Activated CD4-positive, alpha-beta memory T cell treated with anti-CD3 and anti-CD28 coated beads for 36 hours (primary cell): ENCODE measurements around the gene ATP10A. TPM values are rescaled to one million over a fixed set of nuclear protein-coding genes. Genes with fewer than 3 reads are reported as not detected.
"Not testable (repeated sequence)": the region's sequence is repeated elsewhere in the genome, so short reads cannot be mapped to it uniquely, and the experiment has no call there.

ENCODE experiments used
- CTCF ChIA-PET: fragments of 350-600 bp; sonication (Branson Sonifier 250); formaldehyde crosslinking; loops from one replicate; lab custom pipeline; 2021; ENCODE audit warnings: antibody characterized with exemption, inconsistent platforms; lab: Charles Lee
- POLR2A ChIA-PET: fragments of 350-600 bp; sonication (Branson Sonifier 250); formaldehyde crosslinking; loops from one replicate; lab custom pipeline; 2021; ENCODE audit warnings: antibody characterized with exemption; lab: Charles Lee
- DNase-seq: peaks from one replicate; pipeline ENCODE4 v3.0.0-alpha.2; 2020
- H3K27ac Mint-ChIP-seq: one replicate; pipeline ENCODE4 v1.8.0; 2021; ENCODE audit warnings: mixed read lengths
- H3K27me3 Mint-ChIP-seq: one replicate; pipeline ENCODE4 v1.8.0; 2021; ENCODE audit warnings: mixed read lengths
- H3K36me3 Mint-ChIP-seq: one replicate; pipeline ENCODE4 v1.8.0; 2021; ENCODE audit warnings: mixed read lengths
- H3K4me1 Mint-ChIP-seq: one replicate; pipeline ENCODE4 v1.8.0; 2021; ENCODE audit warnings: low read depth, mixed read lengths
- H3K4me3 Mint-ChIP-seq: one replicate; pipeline ENCODE4 v1.8.0; 2021; ENCODE audit warnings: mild to moderate bottlenecking, mixed read lengths
- H3K9me3 Mint-ChIP-seq: one replicate; pipeline ENCODE4 v1.8.0; 2021; ENCODE audit warnings: mixed read lengths
- intact Hi-C: fragments of 100-400 bp; cut with micrococcal nuclease; formaldehyde crosslinking; loops from one replicate; pipeline ENCODE4 v1.15.1; 2023
- total RNA-seq, 2 experiments: library from RNA; stranded (reverse); gene quantifications; one replicate each; pipeline ENCODE4 v1.2.3, GENCODE V29; 2021

ATP10A gene
- total RNA-seq, 2 experiments from 2014 or later = 15.9 to 17.2 TPM

- CTCF ChIA-PET = no interaction called here
- DNase-seq = no peak
- no peaks in the 10 kb centered on the region for H3K4me1 Mint-ChIP-seq
- H3K36me3 Mint-ChIP-seq = no peaks in the 10 kb centered on the region
- no peak overlapping the region for H3K4me3 Mint-ChIP-seq
- intact Hi-C loops = no loop called here
- peaks cover 14% of the 10 kb centered on the region for H3K27me3 Mint-ChIP-seq
- no peak overlapping the region for H3K27ac Mint-ChIP-seq
- H3K9me3 Mint-ChIP-seq = no peaks in the 10 kb centered on the region
- POLR2A ChIA-PET = no interaction called here
Measured at GRCh38 chr15:25664761-25665160, 198.4 kb downstream of the ATP10A start.

- no peaks in the 10 kb centered on the region for H3K36me3 Mint-ChIP-seq
- no peak overlapping the region for H3K4me3 Mint-ChIP-seq
- H3K9me3 Mint-ChIP-seq = no peaks in the 10 kb centered on the region
- CTCF ChIA-PET = no interaction called here
- peaks cover 7% of the 10 kb centered on the region for H3K27me3 Mint-ChIP-seq
- no peak for DNase-seq
- POLR2A ChIA-PET = no interaction called here
- H3K4me1 Mint-ChIP-seq = no peaks in the 10 kb centered on the region
- no peak overlapping the region for H3K27ac Mint-ChIP-seq
- intact Hi-C loops = no loop called here
Measured at GRCh38 chr15:25663515-25663914, 199.6 kb downstream of the ATP10A start.

- peaks cover 10% of the 10 kb centered on the region for H3K27me3 Mint-ChIP-seq
- POLR2A ChIA-PET = no interaction called here
- H3K4me3 Mint-ChIP-seq = no peak overlapping the region
- H3K27ac Mint-ChIP-seq = no peak overlapping the region
- H3K4me1 Mint-ChIP-seq = no peaks in the 10 kb centered on the region
- no peaks in the 10 kb centered on the region for H3K9me3 Mint-ChIP-seq
- no peaks in the 10 kb centered on the region for H3K36me3 Mint-ChIP-seq
- intact Hi-C loops = no loop called here
- CTCF ChIA-PET = no interaction called here
- no peak for DNase-seq
Measured at GRCh38 chr15:25661898-25662297, 201.2 kb downstream of the ATP10A start.

- Mint-ChIP-seq H3K27ac (no peak overlapping the region), H3K36me3 (no peaks in the 10 kb centered on the region), H3K4me1 (no peaks in the 10 kb centered on the region), H3K4me3 (no peak overlapping the region), H3K27me3 (peaks cover 8% of the 10 kb centered on the region), H3K9me3 (no peaks in the 10 kb centered on the region)
- CTCF ChIA-PET = no interaction called here
- POLR2A ChIA-PET = no interaction called here
- no peak for DNase-seq
- intact Hi-C loops = no loop called here
Measured at GRCh38 chr15:25659251-25659650, 203.9 kb downstream of the ATP10A start.

- H3K9me3 Mint-ChIP-seq = no peaks in the 10 kb centered on the region
- POLR2A ChIA-PET = no interaction called here
- intact Hi-C loops = no loop called here
- DNase-seq = no peak
- no peaks in the 10 kb centered on the region for H3K36me3 Mint-ChIP-seq
- CTCF ChIA-PET = no interaction called here
- H3K27ac Mint-ChIP-seq = no peak overlapping the region
- H3K27me3 Mint-ChIP-seq = peaks cover 8% of the 10 kb centered on the region
- H3K4me3 Mint-ChIP-seq = no peak overlapping the region
- H3K4me1 Mint-ChIP-seq = no peaks in the 10 kb centered on the region
Measured at GRCh38 chr15:25658560-25658959, 204.6 kb downstream of the ATP10A start.

GRCh38 chr15:25655207-25655948, 207.7 kb downstream of the ATP10A start:
- no peaks in the 10 kb centered on the region for H3K36me3 Mint-ChIP-seq
- no peak overlapping the region for H3K4me3 Mint-ChIP-seq
- no peaks in the 10 kb centered on the region for H3K9me3 Mint-ChIP-seq
- no peaks in the 10 kb centered on the region for H3K4me1 Mint-ChIP-seq
- DNase-seq = no peak
- POLR2A ChIA-PET = no interaction called here
- H3K27ac Mint-ChIP-seq = no peak overlapping the region
- CTCF ChIA-PET = no interaction called here
- intact Hi-C loops = no loop called here
- peaks cover 8% of the 10 kb centered on the region for H3K27me3 Mint-ChIP-seq

- H3K9me3 Mint-ChIP-seq = no peaks in the 10 kb centered on the region
- CTCF ChIA-PET = no interaction called here
Measured at GRCh38 chr15:25653371-25653770, 209.8 kb downstream of the ATP10A start.

GRCh38 chr15:25652704-25653103, 210.4 kb downstream of the ATP10A start:
- POLR2A ChIA-PET = no interaction called here
- H3K36me3 Mint-ChIP-seq = no peaks in the 10 kb centered on the region
- peaks cover under 1% of the 10 kb centered on the region for H3K27me3 Mint-ChIP-seq
- intact Hi-C loops = no loop called here
- H3K9me3 Mint-ChIP-seq = no peaks in the 10 kb centered on the region
- no peak overlapping the region for H3K4me3 Mint-ChIP-seq
- no peaks in the 10 kb centered on the region for H3K4me1 Mint-ChIP-seq
- CTCF ChIA-PET = interaction anchor here (0.8 kb wide), 1 partner anchor 57 kb away, joined by 3 read pairs; no protein-coding TSS in a partner anchor
- no peak overlapping the region for H3K27ac Mint-ChIP-seq
- DNase-seq = no peak

More at GRCh38 chr15:25653371-25653770, 209.8 kb downstream of the ATP10A start:
- Mint-ChIP-seq H3K4me3 (no peak overlapping the region), H3K27ac (no peak overlapping the region), H3K27me3 (peaks cover 6% of the 10 kb centered on the region), H3K4me1 (no peaks in the 10 kb centered on the region), H3K36me3 (no peaks in the 10 kb centered on the region)
- DNase-seq = no peak
- POLR2A ChIA-PET = no interaction called here
- intact Hi-C loops = no loop called here

- peaks cover 13% of the 10 kb centered on the region for H3K27me3 Mint-ChIP-seq
- POLR2A ChIA-PET = no interaction called here
Measured at GRCh38 chr15:25649390-25649789, 213.7 kb downstream of the ATP10A start.

GRCh38 chr15:25643120-25643519, 220.0 kb downstream of the ATP10A start:
- ChIA-PET POLR2A (no interaction called here), CTCF (no interaction called here)
- no peaks in the 10 kb centered on the region for H3K9me3 Mint-ChIP-seq
- no peak for DNase-seq
- intact Hi-C loops = no loop called here
- H3K4me1 Mint-ChIP-seq = no peaks in the 10 kb centered on the region
- peaks cover 22% of the 10 kb centered on the region for H3K27me3 Mint-ChIP-seq
- no peaks in the 10 kb centered on the region for H3K36me3 Mint-ChIP-seq
- H3K4me3 Mint-ChIP-seq = no peak overlapping the region
- no peak overlapping the region for H3K27ac Mint-ChIP-seq

More at GRCh38 chr15:25649390-25649789, 213.7 kb downstream of the ATP10A start:
- DNase-seq = no peak
- Mint-ChIP-seq H3K36me3 (no peaks in the 10 kb centered on the region), H3K27ac (no peak overlapping the region), H3K9me3 (no peaks in the 10 kb centered on the region), H3K4me3 (no peak overlapping the region), H3K4me1 (no peaks in the 10 kb centered on the region)
- intact Hi-C loops = no loop called here
- CTCF ChIA-PET = no interaction called here

- Mint-ChIP-seq H3K36me3 (no peaks in the 10 kb centered on the region), H3K27ac (no peak overlapping the region), H3K27me3 (peaks cover 16% of the 10 kb centered on the region), H3K9me3 (no peaks in the 10 kb centered on the region), H3K4me3 (no peak overlapping the region), H3K4me1 (no peaks in the 10 kb centered on the region)
- ChIA-PET POLR2A (no interaction called here), CTCF (no interaction called here)
- DNase-seq = no peak
- intact Hi-C loops = no loop called here
Measured at GRCh38 chr15:25641762-25642161, 221.4 kb downstream of the ATP10A start.

- ChIA-PET POLR2A (no interaction called here), CTCF (no interaction called here)
- peaks cover 16% of the 10 kb centered on the region for H3K27me3 Mint-ChIP-seq
- intact Hi-C loops = no loop called here
- DNase-seq = no peak
- no peaks in the 10 kb centered on the region for H3K9me3 Mint-ChIP-seq
- H3K4me3 Mint-ChIP-seq = no peak overlapping the region
- H3K4me1 Mint-ChIP-seq = no peaks in the 10 kb centered on the region
- H3K27ac Mint-ChIP-seq = no peak overlapping the region
- H3K36me3 Mint-ChIP-seq = no peaks in the 10 kb centered on the region
Measured at GRCh38 chr15:25641361-25641760, 221.8 kb downstream of the ATP10A start.

- H3K27ac Mint-ChIP-seq, H3K4me1 Mint-ChIP-seq, POLR2A ChIA-PET, intact Hi-C loops, H3K36me3 Mint-ChIP-seq, H3K9me3 Mint-ChIP-seq, CTCF ChIA-PET, H3K4me3 Mint-ChIP-seq, DNase-seq: not testable (repeated sequence)
- peaks cover 14% of the 10 kb centered on the region for H3K27me3 Mint-ChIP-seq
Measured at GRCh38 chr15:25640959-25641358, 222.2 kb downstream of the ATP10A start.
